HS-27A (cell line): ENCODE measurements around the gene COL11A2.

ENCODE experiments used
- DNase-seq: peaks from one replicate; pipeline ENCODE4 v3.0.0-alpha.2; 2012; ENCODE audit warnings: low read depth, missing footprints

Gene COL11A2

GRCh38 chr6:33116841-33117711, 75.2 kb downstream of the COL11A2 start:
- no peak for DNase-seq

GRCh38 chr6:33116417-33116816, 75.8 kb downstream of the COL11A2 start:
- no peak for DNase-seq

GRCh38 chr6:33114406-33114805, 77.9 kb downstream of the COL11A2 start:
- no peak for DNase-seq

DNA sequence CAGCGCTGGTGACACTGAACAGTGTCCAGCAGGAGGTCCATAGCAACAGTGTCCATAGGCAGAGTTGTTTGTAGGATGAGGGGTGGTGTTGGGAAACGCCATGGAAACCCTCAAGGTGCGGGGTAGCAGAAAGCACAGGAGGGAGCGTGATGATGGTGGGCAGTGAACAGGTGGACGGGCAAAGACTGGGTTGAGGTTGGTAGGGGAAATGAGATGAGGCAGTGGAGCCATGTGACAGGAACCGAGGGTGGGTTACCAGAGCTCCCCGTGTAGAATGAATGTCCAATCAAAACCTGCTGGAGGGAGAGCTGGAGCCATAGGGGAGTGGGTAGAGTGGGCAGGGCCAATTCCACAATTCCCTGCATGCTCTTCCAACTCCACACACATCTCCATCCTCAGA, 78.5 kb downstream of the COL11A2 start:
- DNase-seq = no peak
